Activated B cell treated with CpG ODN at 0.5 μM for 24 hours (primary cell): Measurements from ENCODE around the gene PPP1R18. TPM values are rescaled to one million over a fixed set of nuclear protein-coding genes. Genes with fewer than 3 reads are reported as not detected.

Source experiments
- ATAC-seq: fragments of 200-7000 bp; cut with Tn5 transposase; one replicate; pipeline ENCODE4 v1.10.0; 2021; ENCODE audit warnings: low read depth, mild to moderate bottlenecking, moderate library complexity
- CTCF ChIA-PET: fragments of 350-600 bp; sonication (Branson Sonifier 250); formaldehyde crosslinking; loops from one replicate; lab custom pipeline; 2021; ENCODE audit warnings: antibody characterized with exemption; lab: Charles Lee
- POLR2A ChIA-PET: fragments of 350-600 bp; sonication (Branson Sonifier 250); formaldehyde crosslinking; loops from one replicate; lab custom pipeline; 2021; ENCODE audit warnings: antibody characterized with exemption; lab: Charles Lee
- DNase-seq: peaks from one replicate; pipeline ENCODE4 v3.0.0; 2022
- H3K27ac Mint-ChIP-seq: one replicate; pipeline ENCODE4 v1.8.0; 2020; ENCODE audit warnings: mixed read lengths
- H3K27me3 Mint-ChIP-seq: one replicate; pipeline ENCODE4 v1.8.0; 2021; ENCODE audit warnings: mixed read lengths
- H3K36me3 Mint-ChIP-seq: one replicate; pipeline ENCODE4 v1.8.0; 2021; ENCODE audit warnings: low read depth, mixed read lengths
- H3K4me1 Mint-ChIP-seq: one replicate; pipeline ENCODE4 v1.8.0; 2021; ENCODE audit warnings: mixed read lengths
- H3K4me3 Mint-ChIP-seq: one replicate; pipeline ENCODE4 v1.8.0; 2020; ENCODE audit warnings: mild to moderate bottlenecking, mixed read lengths
- H3K9me3 Mint-ChIP-seq: one replicate; pipeline ENCODE4 v1.8.0; 2020; ENCODE audit warnings: mixed read lengths
- CTCF ChIP-seq: fragments of 200-600 bp; IDR thresholded peaks from one replicate; pipeline ENCODE4 v1.8.0; 2022; ENCODE audit warnings: antibody characterized with exemption, mild to moderate bottlenecking
- intact Hi-C: fragments of 100-400 bp; cut with micrococcal nuclease; formaldehyde crosslinking; loops from one replicate; pipeline ENCODE4 v1.15.1; 2024
- total RNA-seq: library from RNA; stranded (reverse); gene quantifications from 2 replicates; pipeline ENCODE4 v1.2.3, GENCODE V29; 2022

Gene PPP1R18
- total RNA-seq, 1 donor from 2014 or later, result 104 TPM

- Mint-ChIP-seq H3K27me3 (no peaks in the 10 kb centered on the region), H3K4me1 (no peaks in the 10 kb centered on the region), H3K4me3 (no peak overlapping the region), H3K9me3 (no peaks in the 10 kb centered on the region), H3K36me3 (peaks cover 80% of the 10 kb centered on the region), H3K27ac (no peak overlapping the region)
- no peak for DNase-seq
- ATAC-seq, result no peak
- no peak for TF ChIP-seq CTCF
- ChIA-PET CTCF (no interaction called here), POLR2A (no interaction called here)
- intact Hi-C loops, result no loop called here
These were observed 29.9 kb downstream of the PPP1R18 start for GRCh38 chr6:30656513-30656912.

- CTCF ChIA-PET, result no interaction called here
- Mint-ChIP-seq H3K4me1 (peaks cover 8% of the 10 kb centered on the region), H3K4me3 (no peak overlapping the region), H3K27ac (no peak overlapping the region), H3K9me3 (no peaks in the 10 kb centered on the region), H3K27me3 (no peaks in the 10 kb centered on the region), H3K36me3 (peaks cover 84% of the 10 kb centered on the region)
- DNase-seq, result no peak
- POLR2A ChIA-PET, result no interaction called here
- no peak for TF ChIP-seq CTCF
- ATAC-seq, result no peak
- intact Hi-C loops, result no loop called here
These were observed 30.7 kb downstream of the PPP1R18 start for GRCh38 chr6:30655743-30656094.

GRCh38 chr6:30654798-30655742 lies 31.4 kb downstream of the PPP1R18 start:
- intact Hi-C loops, result no loop called here
- DNase-seq, result no peak
- no peak for TF ChIP-seq CTCF
- no peaks in the 10 kb centered on the region for H3K27me3 Mint-ChIP-seq
- no peak overlapping the region for H3K4me3 Mint-ChIP-seq
- ChIA-PET POLR2A (no interaction called here), CTCF (no interaction called here)
- no peak for ATAC-seq
- H3K9me3 Mint-ChIP-seq, result no peaks in the 10 kb centered on the region
- H3K27ac Mint-ChIP-seq, result no peak overlapping the region
- H3K4me1 Mint-ChIP-seq, result peaks cover 8% of the 10 kb centered on the region
- H3K36me3 Mint-ChIP-seq, result peaks cover 81% of the 10 kb centered on the region

- Mint-ChIP-seq H3K9me3 (no peaks in the 10 kb centered on the region), H3K27me3 (no peaks in the 10 kb centered on the region), H3K4me3 (peak overlapping the region; percentile 8), H3K27ac (peak overlapping the region; percentile 82), H3K4me1 (peaks cover 23% of the 10 kb centered on the region), H3K36me3 (peaks cover 56% of the 10 kb centered on the region)
- ChIA-PET POLR2A (interaction anchor here (0.6 to 4.1 kb wide), 7 partner anchors 31 to 709 kb away, joined by 3 to 24 read pairs (median 5); no protein-coding TSS in a partner anchor), CTCF (interaction anchor here (1.8 kb wide), 1 partner anchor 80 kb away, joined by 6 read pairs; no protein-coding TSS in a partner anchor)
- no peak for TF ChIP-seq CTCF
- ATAC-seq (no peak), DNase-seq (no peak)
- intact Hi-C loops, result no loop called here
These were observed 35.3 kb downstream of the PPP1R18 start for GRCh38 chr6:30651143-30651542.
